ENCODE results near the gene UCN.
"Not testable (repeated sequence)": the region's sequence is repeated elsewhere in the genome, so short reads cannot be mapped to it uniquely, and the experiment has no call there.

Gene UCN

DNA sequence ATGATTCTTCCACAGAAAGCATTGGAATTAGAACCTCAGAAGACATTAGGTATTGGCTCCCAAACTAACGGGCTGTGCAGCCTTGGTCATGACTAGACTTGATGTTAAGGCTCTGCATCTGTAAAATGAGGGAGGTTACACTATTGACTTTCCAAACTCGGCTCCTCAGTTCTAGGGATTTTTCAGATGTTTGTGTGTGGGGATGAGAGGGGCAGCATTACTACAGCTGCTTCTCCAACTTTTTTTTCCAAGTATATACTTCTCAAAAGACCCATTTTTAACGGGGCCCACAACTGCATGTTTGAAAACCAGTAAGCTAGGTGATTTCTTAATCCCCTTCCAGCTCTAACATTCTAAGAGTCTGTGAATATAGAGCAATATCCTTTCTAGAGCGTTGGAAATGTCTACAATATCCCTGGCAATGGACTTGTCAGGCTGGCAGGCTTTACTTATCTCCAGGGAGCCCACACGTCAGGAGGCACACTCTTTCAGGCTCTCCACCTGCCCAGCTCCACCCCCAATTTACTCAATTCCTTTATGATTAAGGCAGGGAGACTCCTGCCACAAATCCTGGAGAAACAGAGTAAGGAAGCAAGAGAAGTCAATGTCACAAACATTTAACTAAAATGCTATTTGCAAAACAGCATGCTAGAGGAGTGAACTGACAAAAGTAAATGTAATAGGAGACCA, 15.5 kb upstream of the UCN start:
- H3K4me3 ChIP-seq (replicated peaks in 1 of 2; ENCODE audit: low read depth in 2 of 2, low read length in 2 of 2), result peak overlapping the region; percentile 72 to 86
- no peak for DNase-seq (ENCODE audit: low read depth in 2 of 2)
- TF ChIP-seq, protein P1, sequence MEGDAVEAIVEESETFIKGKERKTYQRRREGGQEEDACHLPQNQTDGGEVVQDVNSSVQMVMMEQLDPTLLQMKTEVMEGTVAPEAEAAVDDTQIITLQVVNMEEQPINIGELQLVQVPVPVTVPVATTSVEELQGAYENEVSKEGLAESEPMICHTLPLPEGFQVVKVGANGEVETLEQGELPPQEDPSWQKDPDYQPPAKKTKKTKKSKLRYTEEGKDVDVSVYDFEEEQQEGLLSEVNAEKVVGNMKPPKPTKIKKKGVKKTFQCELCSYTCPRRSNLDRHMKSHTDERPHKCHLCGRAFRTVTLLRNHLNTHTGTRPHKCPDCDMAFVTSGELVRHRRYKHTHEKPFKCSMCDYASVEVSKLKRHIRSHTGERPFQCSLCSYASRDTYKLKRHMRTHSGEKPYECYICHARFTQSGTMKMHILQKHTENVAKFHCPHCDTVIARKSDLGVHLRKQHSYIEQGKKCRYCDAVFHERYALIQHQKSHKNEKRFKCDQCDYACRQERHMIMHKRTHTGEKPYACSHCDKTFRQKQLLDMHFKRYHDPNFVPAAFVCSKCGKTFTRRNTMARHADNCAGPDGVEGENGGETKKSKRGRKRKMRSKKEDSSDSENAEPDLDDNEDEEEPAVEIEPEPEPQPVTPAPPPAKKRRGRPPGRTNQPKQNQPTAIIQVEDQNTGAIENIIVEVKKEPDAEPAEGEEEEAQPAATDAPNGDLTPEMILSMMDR (IDR thresholded peaks at IDR 0.05; ENCODE audit: low read depth, low read length), result no peak

DNA sequence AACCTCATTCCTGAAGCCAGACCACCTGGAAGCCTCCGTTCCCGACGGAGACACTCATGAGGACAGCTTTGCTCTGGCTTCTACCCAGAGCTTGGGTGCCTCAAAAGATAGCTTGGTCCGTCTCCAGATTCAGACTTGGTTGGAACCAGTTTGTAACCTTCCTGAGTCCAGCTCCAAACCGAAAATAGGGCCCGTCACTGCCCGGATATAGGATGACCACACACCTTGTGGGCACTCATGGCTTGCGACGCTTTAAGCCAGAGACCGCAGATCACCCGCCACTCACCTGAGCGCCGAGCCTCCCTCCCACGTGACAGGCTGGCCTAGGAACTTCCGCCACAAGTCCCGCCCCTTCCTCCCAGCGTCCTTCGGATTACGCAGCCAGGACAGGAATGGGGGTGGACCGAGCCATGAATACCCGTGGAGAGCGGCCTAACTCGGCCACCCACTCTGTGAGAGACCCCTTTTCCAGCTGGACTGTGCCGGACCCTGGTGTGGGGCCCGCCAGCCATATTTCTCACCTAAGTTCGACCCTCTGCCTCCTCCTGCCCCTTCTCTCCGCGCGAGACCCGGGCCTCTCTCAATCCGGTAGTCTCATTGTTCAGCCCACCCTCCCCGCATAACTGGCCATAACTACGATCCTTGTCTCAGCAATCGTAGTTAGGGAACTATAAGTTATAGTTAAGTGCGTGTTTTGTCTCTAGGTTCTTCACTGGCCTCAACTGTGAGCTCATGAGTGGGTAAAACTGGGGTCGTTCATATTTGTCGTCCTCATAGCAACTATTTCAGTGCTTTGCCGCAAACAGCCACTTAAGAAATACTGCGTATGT, 14.7 kb upstream of the UCN start, which contains the start of gene MPV17:
Gene MPV17, minus strand, starts transcription at position 332 of the 830 bp plus-strand sequence. CDS start 580 bp downstream, outside the sequence.
- TF ChIP-seq, protein P1 (IDR thresholded peaks at IDR 0.05; ENCODE audit: low read depth, low read length), result no peak
- DNase-seq (ENCODE audit: low read depth in 2 of 2), result peak; percentile 92 to 95
- peak within 1 kb of the TSS; percentile 72 to 86 for H3K4me3 ChIP-seq (replicated peaks in 1 of 2; ENCODE audit: low read depth in 2 of 2, low read length in 2 of 2)

DNA sequence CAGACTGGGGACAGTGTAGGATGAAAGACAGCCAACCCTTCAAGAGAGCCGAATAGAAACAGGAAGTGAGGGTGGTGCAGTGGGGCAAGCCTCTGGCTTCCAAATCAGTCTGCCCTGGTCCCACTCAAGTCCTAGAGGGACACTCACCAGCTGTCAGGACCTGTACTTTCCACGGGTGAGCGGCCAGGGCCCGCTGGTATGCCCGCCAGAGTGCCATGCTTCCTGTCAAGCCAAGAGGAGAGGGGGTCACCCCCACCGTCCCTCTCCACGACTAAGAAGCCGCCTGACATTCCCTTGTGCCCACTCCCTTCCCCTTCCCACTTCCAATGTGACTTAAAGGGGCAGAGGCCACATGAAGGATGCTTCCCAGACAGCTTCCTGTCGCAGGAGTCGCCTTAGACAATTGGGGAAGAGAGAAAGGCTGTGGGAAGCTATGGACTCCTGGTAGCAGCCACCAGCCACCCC, 14.1 kb upstream of the UCN start:
- peak overlapping the region; percentile 72 to 86 for H3K4me3 ChIP-seq (replicated peaks in 1 of 2; ENCODE audit: low read depth in 2 of 2, low read length in 2 of 2)
- TF ChIP-seq, protein P1 (IDR thresholded peaks at IDR 0.05; ENCODE audit: low read depth, low read length), result no peak
- peak in 1 of 2 donors; percentile 11 for DNase-seq (ENCODE audit: low read depth in 2 of 2)

DNA sequence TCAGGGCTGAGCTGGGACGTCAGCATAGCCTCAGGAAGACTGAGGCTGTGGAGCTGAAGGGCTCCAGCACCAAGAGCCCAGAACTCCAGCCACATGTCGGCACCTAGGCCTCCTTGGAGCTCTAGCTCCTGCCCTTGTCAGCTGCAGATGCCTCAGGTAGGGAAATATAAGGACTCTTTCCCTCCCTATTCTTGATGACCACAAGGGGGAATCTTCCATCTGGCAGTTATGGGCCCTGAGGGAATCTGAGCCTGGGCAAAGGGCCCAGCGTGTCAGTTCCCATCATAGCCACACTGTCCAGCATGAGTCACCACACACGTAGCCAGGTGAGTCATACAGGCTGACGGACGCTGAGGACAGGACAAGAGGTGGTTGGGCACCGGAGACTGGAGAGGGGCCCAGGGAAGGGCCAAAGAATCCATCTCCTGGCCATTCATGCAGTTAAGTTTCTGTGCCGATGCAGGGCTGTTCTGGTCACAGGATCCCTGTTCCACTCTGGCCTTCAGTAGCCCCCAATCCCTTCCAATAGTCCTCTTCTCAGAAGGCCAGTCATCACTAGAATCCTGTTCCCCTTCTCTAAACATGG, 12.8 kb upstream of the UCN start:
- TF ChIP-seq, protein P1 (IDR thresholded peaks at IDR 0.05; ENCODE audit: low read depth, low read length), result peak; percentile 76
- peak overlapping the region in 1 of 2 donors; percentile 20 for H3K4me3 ChIP-seq (replicated peaks in 1 of 2; ENCODE audit: low read depth in 2 of 2, low read length in 2 of 2)
- DNase-seq (ENCODE audit: low read depth in 2 of 2), result peak; percentile 98 to 99

DNA sequence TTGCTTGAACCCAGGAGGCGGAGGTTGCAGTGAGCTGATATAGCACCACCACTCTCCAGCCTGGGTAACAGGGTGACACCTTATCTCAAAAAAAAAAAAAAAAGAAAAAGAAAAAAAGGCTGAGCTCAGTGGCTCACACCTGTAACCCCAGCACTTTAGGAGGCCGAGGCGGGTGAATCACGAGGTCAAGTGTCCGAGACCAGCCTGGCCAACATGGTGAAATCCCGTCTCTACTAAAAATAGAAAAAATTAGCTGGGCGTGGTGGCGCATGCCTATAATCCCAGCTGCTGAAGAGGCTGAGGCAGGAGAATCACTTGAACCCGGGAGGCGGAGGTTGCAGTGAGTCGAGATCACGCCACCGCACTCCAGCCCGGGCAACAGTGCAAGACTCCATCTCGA, 11.6 kb upstream of the UCN start:
- H3K4me3 ChIP-seq (replicated peaks in 1 of 2; ENCODE audit: low read depth in 2 of 2, low read length in 2 of 2); DNase-seq (ENCODE audit: low read depth in 2 of 2): not testable (repeated sequence)

DNA sequence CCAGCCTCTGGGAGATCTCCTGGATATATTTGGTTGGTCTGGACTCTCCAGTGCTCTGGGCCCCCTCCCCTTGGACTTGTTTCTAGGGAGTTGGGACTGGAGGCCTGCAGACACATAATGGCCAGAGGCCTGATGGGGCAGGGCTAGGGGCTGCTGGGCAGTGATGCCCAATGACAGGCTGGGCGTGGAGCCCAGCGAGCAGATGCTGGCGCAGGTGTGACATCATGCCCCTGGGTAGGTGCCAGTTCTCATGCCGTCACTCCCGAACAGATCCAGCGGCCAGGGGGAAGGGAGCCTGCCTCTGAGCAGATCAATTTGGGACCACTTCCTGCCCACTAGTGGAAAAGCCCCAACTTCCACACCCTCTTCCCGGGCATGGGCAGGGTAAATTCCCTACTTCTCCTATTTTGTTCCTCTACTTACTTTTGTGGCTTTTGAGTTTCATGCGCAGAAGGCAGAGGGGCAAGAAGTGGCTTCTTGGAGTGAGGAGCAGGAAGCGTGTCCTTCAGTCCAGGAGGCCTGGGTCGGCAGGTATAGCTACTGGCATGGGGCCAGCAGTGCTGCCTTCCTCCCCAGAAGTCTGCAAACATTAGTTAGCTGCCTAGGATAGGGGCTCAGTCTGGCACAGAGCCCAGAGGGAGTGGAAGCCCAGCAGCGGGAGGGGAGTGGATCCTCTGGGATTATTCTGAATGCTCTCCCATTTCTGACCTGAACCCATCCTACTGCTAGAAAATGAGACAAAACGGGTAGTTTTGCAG, 8.6 kb upstream of the UCN start:
- H3K4me3 ChIP-seq (replicated peaks in 1 of 2; ENCODE audit: low read depth in 2 of 2, low read length in 2 of 2), result no peak overlapping the region
- TF ChIP-seq, protein P1 (IDR thresholded peaks at IDR 0.05; ENCODE audit: low read depth, low read length), result no peak

More for the DNA sequence above, 8.6 kb upstream of the UCN start:
- no peak for DNase-seq (ENCODE audit: low read depth in 2 of 2)

Data from cardiac fibroblast (primary cell).